Astrocyte (in vitro differentiated cells and primary cell): ENCODE results near the gene MEPE. TPM values are rescaled to one million over a fixed set of nuclear protein-coding genes. Genes with fewer than 3 reads are reported as not detected.
A peak's percentile ranks its signal among the peaks of the same experiment; 100 is the strongest.

Experiments used
- DNase-seq: peaks from one replicate; pipeline ENCODE4 v3.0.0-alpha.2; 2010; ENCODE audit warnings: low read depth
- FAIRE-seq: peaks from 2 replicates; lab custom pipeline; 2011; peaks lifted over from hg19 to GRCh38; lab: Jason Lieb, UNC
- H2AFZ ChIP-seq: 2 replicates; pipeline ENCODE4 v1.6.0; 2012; ENCODE audit warnings: low read depth, low read length, inconsistent platforms
- H3K27ac ChIP-seq: 2 replicates; pipeline ENCODE4 v1.5.1; 2011; ENCODE audit warnings: low read depth, low read length, inconsistent platforms
- H3K27me3 ChIP-seq: 2 replicates; pipeline ENCODE4 v1.6.0; 2011; ENCODE audit warnings: low read length, inconsistent platforms; ENCODE audit not compliant: insufficient read depth
- H3K36me3 ChIP-seq: 2 replicates; pipeline ENCODE4 v1.5.1; 2011; ENCODE audit warnings: low read length, inconsistent platforms; ENCODE audit not compliant: insufficient read depth
- H3K4me1 ChIP-seq: 2 replicates; pipeline ENCODE4 v1.5.1; 2011; ENCODE audit warnings: low read length, inconsistent platforms; ENCODE audit not compliant: insufficient read depth
- H3K4me2 ChIP-seq: 2 replicates; pipeline ENCODE4 v1.6.0; 2012; ENCODE audit warnings: low read length, inconsistent platforms
- H3K4me3 ChIP-seq: 2 replicates; pipeline ENCODE4 v1.5.1; 2011; ENCODE audit warnings: low read depth, mild to moderate bottlenecking, low read length, inconsistent platforms; ENCODE audit not compliant: insufficient read depth
- H3K79me2 ChIP-seq: 2 replicates; pipeline ENCODE4 v1.6.0; 2012; ENCODE audit warnings: mild to moderate bottlenecking, low read length, inconsistent platforms; ENCODE audit not compliant: insufficient read depth
- H3K9ac ChIP-seq: 2 replicates; pipeline ENCODE4 v1.6.0; 2012; ENCODE audit warnings: mild to moderate bottlenecking, low read length, inconsistent platforms
- H3K9me3 ChIP-seq: 2 replicates; pipeline ENCODE4 v1.5.1; 2012; ENCODE audit warnings: low read depth, mild to moderate bottlenecking, low read length, inconsistent platforms; ENCODE audit not compliant: insufficient read depth
- H4K20me1 ChIP-seq: 2 replicates; pipeline ENCODE4 v1.6.0; 2012; ENCODE audit warnings: low read length, inconsistent platforms; ENCODE audit not compliant: insufficient read depth
- H3K27ac Mint-ChIP-seq: one replicate; pipeline ENCODE4 v1.8.0; 2021; ENCODE audit warnings: mild to moderate bottlenecking, mixed read lengths; ENCODE audit not compliant: unreplicated experiment
- H3K27me3 Mint-ChIP-seq: one replicate; pipeline ENCODE4 v1.8.0; 2021; ENCODE audit warnings: low read depth, mixed read lengths; ENCODE audit not compliant: unreplicated experiment
- H3K36me3 Mint-ChIP-seq: one replicate; pipeline ENCODE4 v1.8.0; 2021; ENCODE audit warnings: low read depth, mixed read lengths; ENCODE audit not compliant: unreplicated experiment
- H3K4me1 Mint-ChIP-seq: one replicate; pipeline ENCODE4 v1.8.0; 2021; ENCODE audit warnings: low read depth, mixed read lengths; ENCODE audit not compliant: unreplicated experiment
- H3K4me3 Mint-ChIP-seq: one replicate; pipeline ENCODE4 v1.8.0; 2021; ENCODE audit warnings: mild to moderate bottlenecking, moderate library complexity, mixed read lengths; ENCODE audit not compliant: unreplicated experiment
- H3K9me3 Mint-ChIP-seq: one replicate; pipeline ENCODE4 v1.8.0; 2021; ENCODE audit warnings: mild to moderate bottlenecking, mixed read lengths; ENCODE audit not compliant: unreplicated experiment
- CTCF ChIP-seq: IDR thresholded peaks from 2 replicates; pipeline ENCODE4 v1.5.1; 2011; ENCODE audit warnings: low read depth, mild to moderate bottlenecking, inconsistent platforms, low read length, moderate library complexity; ENCODE audit not compliant: insufficient read depth
- EZH2 ChIP-seq: IDR thresholded peaks from 2 replicates; pipeline ENCODE4 v1.6.1; 2012; ENCODE audit warnings: mild to moderate bottlenecking, low read length, inconsistent platforms; ENCODE audit not compliant: insufficient read depth
- total RNA-seq: library from RNA; stranded (reverse); gene quantifications from 2 replicates; pipeline ENCODE4 v1.2.1, GENCODE V29; 2021

The MEPE gene
- total RNA-seq, 1 donor from 2014 or later = not detected

- Histone ChIP-seq H4K20me1 (no peaks in the 10 kb centered on the region), H3K4me1 (peaks cover 16% of the 10 kb centered on the region), H2AFZ (no peak overlapping the region), H3K9ac (peak overlapping the region; percentile 2), H3K4me3 (no peak overlapping the region), H3K4me2 (peak overlapping the region; percentile 63), H3K9me3 (no peaks in the 10 kb centered on the region), H3K27ac (peak overlapping the region; percentile 54), H3K36me3 (no peaks in the 10 kb centered on the region), H3K79me2 (no peaks in the 10 kb centered on the region), H3K27me3 (no peaks in the 10 kb centered on the region)
- DNase-seq = peak; percentile 90
- Mint-ChIP-seq H3K27ac (peak overlapping the region; percentile 71), H3K36me3 (peaks cover 7% of the 10 kb centered on the region), H3K4me1 (peaks cover 21% of the 10 kb centered on the region), H3K27me3 (no peaks in the 10 kb centered on the region), H3K4me3 (no peak overlapping the region), H3K9me3 (peaks cover 10% of the 10 kb centered on the region)
- TF ChIP-seq CTCF (no peak), EZH2 (no peak)
- peak; percentile 78 for FAIRE-seq
Measured at GRCh38 chr4:87895964-87896621, 63.3 kb downstream of the MEPE start.

Other genes with a start within 250 kb of the MEPE start
- not detected in 2 replicates for gene DSPP, start 224.4 kb upstream of the MEPE start, total RNA-seq
- 0.10 and 0.11 TPM in 2 replicates for gene DMP1, start 182.7 kb upstream of the MEPE start, total RNA-seq
- not detected in 2 replicates for gene IBSP, start 33.4 kb upstream of the MEPE start, total RNA-seq
- 153 and 217 TPM in 2 replicates for gene SPP1, start 142.7 kb downstream of the MEPE start, total RNA-seq
- gene PKD2, start 174.7 kb downstream of the MEPE start, total RNA-seq = 19.7 TPM in 2 replicates